GM12872 (cell line): ENCODE measurements around the gene TBATA.

Source experiments
- TF ChIP-seq, protein P1 (sequence below): IDR thresholded peaks from 3 replicates; pipeline ENCODE4 v1.5.1; 2011; ENCODE audit warnings: low read depth, mild to moderate bottlenecking, low read length, moderate library complexity; ENCODE audit not compliant: insufficient read depth

Gene TBATA

DNA sequence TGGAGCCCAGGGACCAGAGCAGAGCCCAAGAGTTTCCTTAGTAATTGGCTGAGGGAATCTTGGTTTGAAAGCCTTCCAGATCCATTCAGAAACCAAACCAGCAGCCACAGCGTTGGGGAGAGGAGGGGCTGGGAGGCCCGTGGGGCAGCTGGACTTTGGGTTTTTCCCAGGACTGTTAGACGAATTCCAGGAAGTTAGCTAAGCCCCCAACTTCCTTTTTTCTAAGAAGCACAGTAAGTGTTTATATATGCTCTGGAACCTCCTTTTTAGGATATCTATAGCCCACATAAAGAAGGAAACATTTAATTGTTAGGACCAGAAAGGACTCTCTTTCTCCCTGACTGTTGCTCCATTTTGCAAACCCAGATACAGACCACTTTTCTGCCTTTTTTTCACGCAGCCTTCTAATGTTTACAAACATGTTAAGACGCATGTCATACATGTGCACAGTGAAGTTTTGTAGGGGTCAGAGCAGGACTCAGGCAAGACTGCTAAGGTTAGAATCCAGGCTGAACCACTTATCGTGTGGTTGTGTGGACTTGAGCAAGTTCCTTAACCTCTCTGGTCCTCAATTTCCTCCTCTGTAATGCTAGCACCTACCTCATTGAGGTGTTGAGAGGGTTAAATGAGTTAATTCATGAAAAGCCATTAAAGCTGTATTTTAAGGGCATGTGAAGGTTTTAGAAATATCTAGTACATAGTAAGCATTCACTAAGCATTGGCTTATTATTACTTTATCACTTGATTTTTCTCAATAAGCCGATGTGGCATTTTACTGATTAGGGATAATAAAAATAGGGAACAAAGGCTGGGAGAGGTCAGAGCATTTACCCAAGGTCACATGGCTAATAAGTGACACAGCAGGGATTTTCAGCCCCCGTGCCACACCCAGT lies 42.4 kb downstream of the TBATA start:
- TF ChIP-seq, protein P1, sequence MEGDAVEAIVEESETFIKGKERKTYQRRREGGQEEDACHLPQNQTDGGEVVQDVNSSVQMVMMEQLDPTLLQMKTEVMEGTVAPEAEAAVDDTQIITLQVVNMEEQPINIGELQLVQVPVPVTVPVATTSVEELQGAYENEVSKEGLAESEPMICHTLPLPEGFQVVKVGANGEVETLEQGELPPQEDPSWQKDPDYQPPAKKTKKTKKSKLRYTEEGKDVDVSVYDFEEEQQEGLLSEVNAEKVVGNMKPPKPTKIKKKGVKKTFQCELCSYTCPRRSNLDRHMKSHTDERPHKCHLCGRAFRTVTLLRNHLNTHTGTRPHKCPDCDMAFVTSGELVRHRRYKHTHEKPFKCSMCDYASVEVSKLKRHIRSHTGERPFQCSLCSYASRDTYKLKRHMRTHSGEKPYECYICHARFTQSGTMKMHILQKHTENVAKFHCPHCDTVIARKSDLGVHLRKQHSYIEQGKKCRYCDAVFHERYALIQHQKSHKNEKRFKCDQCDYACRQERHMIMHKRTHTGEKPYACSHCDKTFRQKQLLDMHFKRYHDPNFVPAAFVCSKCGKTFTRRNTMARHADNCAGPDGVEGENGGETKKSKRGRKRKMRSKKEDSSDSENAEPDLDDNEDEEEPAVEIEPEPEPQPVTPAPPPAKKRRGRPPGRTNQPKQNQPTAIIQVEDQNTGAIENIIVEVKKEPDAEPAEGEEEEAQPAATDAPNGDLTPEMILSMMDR = no peak

- TF ChIP-seq, protein P1 = no peak
Measured at GRCh38 chr10:70740406-70741288, 44.5 kb downstream of the TBATA start.

DNA sequence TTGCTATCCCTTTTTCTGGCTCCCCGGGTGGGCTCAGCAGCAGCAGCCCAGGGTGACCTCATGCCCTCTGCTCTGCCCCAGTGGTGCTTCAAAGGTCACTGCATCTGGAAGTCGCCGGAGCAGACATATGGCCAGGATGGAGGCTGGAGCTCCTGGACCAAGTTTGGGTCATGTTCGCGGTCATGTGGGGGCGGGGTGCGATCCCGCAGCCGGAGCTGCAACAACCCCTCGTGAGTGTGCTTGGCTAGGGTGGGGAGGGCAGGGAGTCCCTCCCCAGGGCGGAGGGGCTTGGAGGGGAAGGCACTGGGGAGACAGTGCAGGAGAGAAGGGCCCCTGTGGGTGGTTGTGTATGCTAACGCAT lies 46.4 kb downstream of the TBATA start:
- TF ChIP-seq, protein P1 = no peak

DNA sequence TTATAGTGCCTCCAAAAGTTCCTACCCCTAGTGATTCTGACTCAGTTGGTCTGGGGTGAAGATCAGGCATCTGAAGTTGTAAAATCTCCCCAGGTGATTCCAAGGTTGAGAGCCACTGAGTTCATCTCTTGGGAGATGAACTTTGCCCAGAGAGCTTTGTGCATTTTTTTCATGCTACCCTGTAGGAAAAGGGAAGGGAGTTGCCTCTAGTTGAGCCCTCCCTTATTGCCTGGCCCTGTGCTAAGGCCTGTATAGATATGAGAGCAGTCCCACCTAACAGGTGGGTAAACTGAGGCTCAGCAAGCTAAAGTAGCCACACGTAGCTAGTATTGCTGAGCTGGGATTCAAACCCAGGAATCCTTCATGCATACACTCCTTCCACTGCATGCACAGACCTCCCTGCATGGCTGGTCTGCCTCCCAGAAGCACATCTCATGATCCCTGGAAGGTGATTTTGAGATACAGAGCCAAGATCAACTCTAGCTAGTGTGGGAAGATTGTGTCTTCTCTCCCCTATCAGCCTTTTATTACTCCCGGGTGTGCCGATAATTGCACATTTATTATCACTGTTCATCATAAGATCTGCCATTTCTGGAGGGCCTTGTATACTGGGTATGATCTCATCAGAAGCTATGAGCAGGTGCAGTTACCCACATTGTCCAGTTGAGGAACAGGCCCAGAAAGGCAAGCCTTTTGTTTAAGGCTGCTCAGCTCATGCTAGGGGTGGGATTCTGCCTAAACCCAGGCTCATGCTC lies 47.0 kb downstream of the TBATA start:
- TF ChIP-seq, protein P1 = peak; percentile 26; the same call in 1 of the 3 replicates

- TF ChIP-seq, protein P1 = no peak
Measured at GRCh38 chr10:70737250-70737649, 47.9 kb downstream of the TBATA start.

- TF ChIP-seq, protein P1 = no peak
Measured at GRCh38 chr10:70736525-70736924, 48.7 kb downstream of the TBATA start.
